ENCODE measurements around the gene FOXN3.

DNA sequence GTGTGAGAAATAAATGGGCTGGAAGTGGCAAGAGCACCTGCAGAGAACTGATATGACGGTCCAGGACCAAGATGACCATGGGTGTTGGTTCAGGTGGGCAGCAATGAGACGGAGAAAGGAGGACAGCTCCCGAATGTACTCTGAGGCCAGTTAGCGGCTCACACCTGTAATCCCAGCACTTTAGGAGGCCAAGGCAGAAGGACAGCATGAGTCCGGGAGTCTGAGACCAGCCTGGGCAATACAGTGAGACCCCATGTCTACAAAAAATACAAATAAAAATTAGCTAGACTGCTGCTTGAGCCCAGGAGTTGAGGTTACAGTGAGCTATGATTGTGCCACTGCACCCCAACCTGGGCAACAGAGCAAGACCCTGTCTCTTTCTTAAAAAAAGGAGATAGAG, 60.1 kb downstream of the FOXN3 start:
- TF ChIP-seq, protein P1, sequence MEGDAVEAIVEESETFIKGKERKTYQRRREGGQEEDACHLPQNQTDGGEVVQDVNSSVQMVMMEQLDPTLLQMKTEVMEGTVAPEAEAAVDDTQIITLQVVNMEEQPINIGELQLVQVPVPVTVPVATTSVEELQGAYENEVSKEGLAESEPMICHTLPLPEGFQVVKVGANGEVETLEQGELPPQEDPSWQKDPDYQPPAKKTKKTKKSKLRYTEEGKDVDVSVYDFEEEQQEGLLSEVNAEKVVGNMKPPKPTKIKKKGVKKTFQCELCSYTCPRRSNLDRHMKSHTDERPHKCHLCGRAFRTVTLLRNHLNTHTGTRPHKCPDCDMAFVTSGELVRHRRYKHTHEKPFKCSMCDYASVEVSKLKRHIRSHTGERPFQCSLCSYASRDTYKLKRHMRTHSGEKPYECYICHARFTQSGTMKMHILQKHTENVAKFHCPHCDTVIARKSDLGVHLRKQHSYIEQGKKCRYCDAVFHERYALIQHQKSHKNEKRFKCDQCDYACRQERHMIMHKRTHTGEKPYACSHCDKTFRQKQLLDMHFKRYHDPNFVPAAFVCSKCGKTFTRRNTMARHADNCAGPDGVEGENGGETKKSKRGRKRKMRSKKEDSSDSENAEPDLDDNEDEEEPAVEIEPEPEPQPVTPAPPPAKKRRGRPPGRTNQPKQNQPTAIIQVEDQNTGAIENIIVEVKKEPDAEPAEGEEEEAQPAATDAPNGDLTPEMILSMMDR (IDR thresholded peaks at IDR 0.05) = no peak
- TF ChIP-seq POLR2A (IDR thresholded peaks at IDR 0.05) = no peak
- TF ChIP-seq EP300 (IDR thresholded peaks at IDR 0.05) = no peak

Measured in ovary (tissue), 3 donors.